ENCODE results near the gene MCL1. TPM values are rescaled to one million over a fixed set of nuclear protein-coding genes. Genes with fewer than 3 reads are reported as not detected.

The MCL1 gene
- total and polyA plus RNA-seq, 2 of the 13 experiments (the other 11 are each of a cell fraction or from before 2014, with no cell fraction given), result 69.5 to 125 TPM

GRCh38 chr1:150572918-150573647 lies 6.3 kb downstream of the MCL1 start (continued):
- TF ChIP-seq POLR2A (IDR thresholded peaks at IDR 0.05; ENCODE audit: insufficient read depth in 1 of 2, low read depth in 2 of 2, low read length in 2 of 2), result peak; percentile 1 to 67; a peak in 3 of 4 replicates

GRCh38 chr1:150568594-150568966 lies 10.8 kb downstream of the MCL1 start:
- POLR2A ChIA-PET, result interaction anchor here (0.6 to 13.0 kb wide), 14 partner anchors 7 to 409 kb away, joined by 3 to 469 read pairs (median 3); partner anchors contain the start of genes CA14, ENSA, FALEC and MCL1
- in situ Hi-C loops (cut with HindIII; ENCODE audit: extremely low pct_ligation_motif_present, low pct_unique_long_range_greater_than_20kb), result no loop called here
- TF ChIP-seq ZNF747 (CRISPR knock-in tag; IDR thresholded peaks at IDR 0.05; ENCODE audit: borderline replicate concordance) (0 out of 2 replicates have a peak, but pooled peaks have one; percentile 11), POLR2A (IDR thresholded peaks at IDR 0.05; ENCODE audit: insufficient read depth in 1 of 2, low read depth in 2 of 2, low read length in 2 of 2) (peak in 1 of 2 experiments; percentile 45; a peak in 1 of 4 replicates), MTF1 (CRISPR knock-in tag; IDR thresholded peaks at IDR 0.05) (no peak), GMEB2 (CRISPR knock-in tag; IDR thresholded peaks at IDR 0.05; ENCODE audit: low read depth) (no peak), PAX8 (CRISPR knock-in tag; IDR thresholded peaks at IDR 0.05; ENCODE audit: borderline replicate concordance) (no peak), GABPA (IDR thresholded peaks at IDR 0.05; ENCODE audit: low read depth, low read length) (no peak), GABPA (CRISPR knock-in tag; IDR thresholded peaks at IDR 0.05; ENCODE audit: low read depth) (0 out of 2 replicates have a peak, but pooled peaks have one; percentile 10), E2F2 (CRISPR knock-in tag; IDR thresholded peaks at IDR 0.05; ENCODE audit: borderline replicate concordance) (no peak), ELF1 (CRISPR knock-in tag; IDR thresholded peaks at IDR 0.05) (no peak), ATAD3A (CRISPR knock-in tag; IDR thresholded peaks at IDR 0.05) (no peak), RBFOX2 (IDR thresholded peaks at IDR 0.05; ENCODE audit: low read depth, low read length) (peak; percentile 56), MTERF4 (CRISPR knock-in tag; IDR thresholded peaks at IDR 0.05) (no peak), NFATC3 (CRISPR knock-in tag; IDR thresholded peaks at IDR 0.05) (no peak), SIX4 (CRISPR knock-in tag; IDR thresholded peaks at IDR 0.05) (no peak), RARG (CRISPR knock-in tag; IDR thresholded peaks at IDR 0.05; ENCODE audit: low read depth) (no peak), ZBTB46 (CRISPR knock-in tag; IDR thresholded peaks at IDR 0.05; ENCODE audit: borderline replicate concordance) (no peak), HNRNPLL (IDR thresholded peaks at IDR 0.05; ENCODE audit: low read depth, low read length, poor library complexity, severe bottlenecking) (no peak)

More at GRCh38 chr1:150568594-150568966, 10.8 kb downstream of the MCL1 start:
- Histone ChIP-seq H3K79me2 (ENCODE audit: insufficient read depth, low read length) (peaks cover 40% of the 10 kb centered on the region), H3K36me3 (replicated peaks in 1 of 2; ENCODE audit: control insufficient read depth in 1 of 2, insufficient read depth in 2 of 2, low read length in 2 of 2) (peaks cover 0 to 8% of the 10 kb centered on the region in 2 experiments; a peak in 3 of 5 replicates), H3K4me1 (ENCODE audit: insufficient read depth, low read length) (peaks cover 78% of the 10 kb centered on the region), H3K27ac (ENCODE audit: extremely low read length, insufficient read depth, low read length) (peak overlapping the region; percentile 65), H4K20me1 (ENCODE audit: insufficient read depth, low read length) (peaks cover 19% of the 10 kb centered on the region), H3K4me2 (ENCODE audit: low read depth, low read length) (peak overlapping the region; percentile 77), H2AFZ (ENCODE audit: low read length) (no peak overlapping the region), H3K9ac (ENCODE audit: insufficient read depth, low read depth, low read length) (no peak overlapping the region), H3K4me3 (replicated peaks in 1 of 3; ENCODE audit: insufficient read depth in 1 of 3, low read depth in 2 of 3, low read length in 3 of 3) (peak overlapping the region in 1 of 3 experiments; percentile 5; a peak in 1 of 6 replicates), H3K9me3 (ENCODE audit: low read length) (no peaks in the 10 kb centered on the region), H3K27me3 (ENCODE audit: control insufficient read depth in 1 of 2, insufficient read depth in 2 of 2, low read length in 2 of 2) (no peaks in the 10 kb centered on the region)
- TSS peak; percentile 92 for BruUV-seq (replicated peaks)
- CTCF ChIA-PET (ENCODE audit: low intra/inter-chr PET ratio, low total read pairs), result no interaction called here
- no peak for FAIRE-seq
- DNase-seq (ENCODE audit: low spot score), result no peak
- intact Hi-C loops (cut with micrococcal nuclease; ENCODE audit: unreplicated experiment), result loop anchor here (1.0 kb wide), 1 partner anchor 9 kb away; no protein-coding TSS in a partner anchor
- ATAC-seq, result peak; percentile 11
